Measurements from ENCODE around the gene JOSD2. TPM values are rescaled to one million over a fixed set of nuclear protein-coding genes. Genes with fewer than 3 reads are reported as not detected.
A peak's percentile ranks its signal among the peaks of the same experiment; 100 is the strongest.

The JOSD2 gene
- total RNA-seq, 1 donor from 2014 or later: 34.7 TPM

GRCh38 chr19:50510121-50510670 lies 795 bp downstream of the JOSD2 start:
- Histone ChIP-seq H3K27ac (peak overlapping the region; percentile 80), H3K27me3 (no peaks in the 10 kb centered on the region)

DNA sequence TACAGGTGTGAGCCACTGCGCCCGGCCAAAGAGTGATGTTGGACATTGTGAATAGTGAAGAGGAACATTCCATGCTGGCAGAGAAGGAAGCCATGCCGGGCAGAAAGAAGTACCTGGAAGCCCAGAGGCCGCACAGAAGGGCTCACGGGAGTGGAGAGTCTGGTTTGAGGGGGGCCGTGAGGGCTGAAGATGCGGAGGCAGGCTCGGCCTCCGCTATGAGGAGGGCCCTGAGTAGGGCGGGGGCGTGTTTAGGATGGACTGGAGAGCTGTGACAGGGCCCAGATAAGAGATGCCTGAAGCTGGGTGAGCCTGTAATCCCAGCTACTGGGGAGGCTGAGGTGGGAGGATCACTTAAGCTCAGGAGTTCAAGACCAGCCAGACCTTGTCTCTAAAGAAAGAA lies 1.6 kb downstream of the JOSD2 start:
- no peak for DNase-seq
- H3K27me3 ChIP-seq: no peaks in the 10 kb centered on the region
- peaks cover 9% of the 10 kb centered on the region for H3K4me1 ChIP-seq
- no peak overlapping the region for H3K27ac ChIP-seq
- TF ChIP-seq, protein P1, sequence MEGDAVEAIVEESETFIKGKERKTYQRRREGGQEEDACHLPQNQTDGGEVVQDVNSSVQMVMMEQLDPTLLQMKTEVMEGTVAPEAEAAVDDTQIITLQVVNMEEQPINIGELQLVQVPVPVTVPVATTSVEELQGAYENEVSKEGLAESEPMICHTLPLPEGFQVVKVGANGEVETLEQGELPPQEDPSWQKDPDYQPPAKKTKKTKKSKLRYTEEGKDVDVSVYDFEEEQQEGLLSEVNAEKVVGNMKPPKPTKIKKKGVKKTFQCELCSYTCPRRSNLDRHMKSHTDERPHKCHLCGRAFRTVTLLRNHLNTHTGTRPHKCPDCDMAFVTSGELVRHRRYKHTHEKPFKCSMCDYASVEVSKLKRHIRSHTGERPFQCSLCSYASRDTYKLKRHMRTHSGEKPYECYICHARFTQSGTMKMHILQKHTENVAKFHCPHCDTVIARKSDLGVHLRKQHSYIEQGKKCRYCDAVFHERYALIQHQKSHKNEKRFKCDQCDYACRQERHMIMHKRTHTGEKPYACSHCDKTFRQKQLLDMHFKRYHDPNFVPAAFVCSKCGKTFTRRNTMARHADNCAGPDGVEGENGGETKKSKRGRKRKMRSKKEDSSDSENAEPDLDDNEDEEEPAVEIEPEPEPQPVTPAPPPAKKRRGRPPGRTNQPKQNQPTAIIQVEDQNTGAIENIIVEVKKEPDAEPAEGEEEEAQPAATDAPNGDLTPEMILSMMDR (IDR thresholded peaks at IDR 0.05): no peak
- no peaks in the 10 kb centered on the region for H3K36me3 ChIP-seq
- H3K9me3 ChIP-seq: no peaks in the 10 kb centered on the region
- ATAC-seq: no peak
- intact Hi-C loops (cut with DNase I): no loop called here
- no peak overlapping the region for H3K4me3 ChIP-seq

More at GRCh38 chr19:50510121-50510670, 795 bp downstream of the JOSD2 start:
- peak; percentile 73 for DNase-seq
- no peaks in the 10 kb centered on the region for H3K36me3 ChIP-seq
- no peaks in the 10 kb centered on the region for H3K9me3 ChIP-seq
- H3K4me3 ChIP-seq: peak overlapping the region; percentile 84
- TF ChIP-seq, protein P1 (IDR thresholded peaks at IDR 0.05): no peak
- intact Hi-C loops (cut with DNase I): no loop called here
- no peak for ATAC-seq
- H3K4me1 ChIP-seq: peaks cover 9% of the 10 kb centered on the region

DNA sequence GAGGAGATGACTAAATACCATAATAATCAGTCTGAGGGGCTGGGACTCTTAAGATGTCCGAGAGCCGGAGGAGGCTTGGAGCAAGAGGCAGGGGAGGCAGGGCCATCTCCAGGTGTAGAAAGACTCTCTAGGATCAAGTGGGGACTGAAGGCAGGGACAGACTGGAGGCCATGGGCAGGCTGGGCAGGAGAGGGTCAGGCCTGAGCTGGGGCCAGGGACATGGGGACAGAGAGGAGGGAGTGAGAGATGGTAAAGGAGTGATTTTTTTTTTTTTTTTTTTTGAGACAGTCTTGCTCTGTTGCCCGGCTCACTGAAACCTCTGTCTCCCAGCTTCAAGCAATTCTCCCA lies 2.2 kb downstream of the JOSD2 start:
- intact Hi-C loops (cut with DNase I): no loop called here
- no peak for ATAC-seq
- Histone ChIP-seq H3K27ac (no peak overlapping the region), H3K9me3 (no peaks in the 10 kb centered on the region), H3K4me3 (no peak overlapping the region), H3K36me3 (no peaks in the 10 kb centered on the region), H3K4me1 (peaks cover 9% of the 10 kb centered on the region), H3K27me3 (no peaks in the 10 kb centered on the region)
- TF ChIP-seq, protein P1 (IDR thresholded peaks at IDR 0.05): no peak
- DNase-seq: no peak

DNA sequence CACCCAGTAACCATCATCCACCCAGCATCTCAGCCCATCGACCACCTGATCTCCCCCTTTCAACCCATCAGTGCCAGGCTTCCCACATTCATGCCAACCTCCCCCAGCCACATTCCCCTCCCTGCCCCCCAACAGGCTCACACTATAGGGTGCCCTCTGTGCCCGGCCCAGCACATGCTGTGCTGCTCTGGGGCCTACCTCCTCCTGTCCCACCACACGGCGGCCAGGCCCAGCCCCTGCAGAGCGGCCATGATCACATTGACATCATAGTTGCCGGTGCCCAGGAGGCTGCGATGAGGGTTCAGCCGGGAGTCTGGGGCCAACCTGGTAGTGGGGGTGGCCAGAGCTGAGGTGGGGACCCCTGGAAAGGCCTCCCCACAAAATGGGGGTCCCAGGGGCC lies 3.6 kb downstream of the JOSD2 start:
- TF ChIP-seq, protein P1 (IDR thresholded peaks at IDR 0.05): no peak
- Histone ChIP-seq H3K27me3 (no peaks in the 10 kb centered on the region), H3K27ac (no peak overlapping the region), H3K4me3 (no peak overlapping the region), H3K36me3 (no peaks in the 10 kb centered on the region), H3K9me3 (no peaks in the 10 kb centered on the region), H3K4me1 (peaks cover 9% of the 10 kb centered on the region)
- intact Hi-C loops (cut with DNase I): no loop called here
- ATAC-seq: no peak
- no peak for DNase-seq

GRCh38 chr19:50506700-50507099 lies 4.3 kb downstream of the JOSD2 start:
- H3K27me3 ChIP-seq: no peaks in the 10 kb centered on the region
- TF ChIP-seq, protein P1 (IDR thresholded peaks at IDR 0.05): no peak
- no peak for ATAC-seq
- H3K36me3 ChIP-seq: no peaks in the 10 kb centered on the region
- intact Hi-C loops (cut with DNase I): no loop called here
- H3K9me3 ChIP-seq: no peaks in the 10 kb centered on the region
- no peak overlapping the region for H3K4me3 ChIP-seq
- no peak overlapping the region for H3K27ac ChIP-seq
- H3K4me1 ChIP-seq: peaks cover 9% of the 10 kb centered on the region
- DNase-seq: no peak
